GM12891 (cell line): Measurements from ENCODE around the gene DAB2IP.
"Not testable (repeated sequence)": the region's sequence is repeated elsewhere in the genome, so short reads cannot be mapped to it uniquely, and the experiment has no call there.

Experiments
- DNase-seq: peaks from one replicate; pipeline ENCODE4 v3.0.0; 2011; ENCODE audit warnings: low spot score; ENCODE audit not compliant: insufficient read length
- FAIRE-seq: peaks from 2 replicates; lab custom pipeline; 2011; peaks lifted over from hg19 to GRCh38; lab: Jason Lieb, UNC
- PAX5 ChIP-seq: IDR thresholded peaks from 2 replicates; pipeline ENCODE4 v1.6.1; 2011; ENCODE audit warnings: low read length, moderate library complexity, mild to moderate bottlenecking; ENCODE audit not compliant: insufficient read depth, severe bottlenecking
- POLR2A ChIP-seq: IDR thresholded peaks from 2 replicates; pipeline ENCODE4 v1.6.1; 2011; ENCODE audit warnings: low read depth, low read length, control low read depth
- POLR2AphosphoS5 ChIP-seq: IDR thresholded peaks from 2 replicates; pipeline ENCODE4 v1.6.1; 2011; ENCODE audit warnings: low read depth, low read length, control low read depth
- POU2F2 ChIP-seq: IDR thresholded peaks from 2 replicates; pipeline ENCODE4 v1.6.1; 2011; ENCODE audit warnings: low read depth, mild to moderate bottlenecking, control low read depth, low read length, moderate library complexity
- SPI1 ChIP-seq: IDR thresholded peaks from 2 replicates; pipeline ENCODE4 v1.6.1; 2011; ENCODE audit warnings: low read depth, low read length, control low read depth
- TAF1 ChIP-seq: IDR thresholded peaks from 2 replicates; pipeline ENCODE4 v1.6.1; 2011; ENCODE audit warnings: low read depth, low read length, control low read depth

Gene DAB2IP

DNA sequence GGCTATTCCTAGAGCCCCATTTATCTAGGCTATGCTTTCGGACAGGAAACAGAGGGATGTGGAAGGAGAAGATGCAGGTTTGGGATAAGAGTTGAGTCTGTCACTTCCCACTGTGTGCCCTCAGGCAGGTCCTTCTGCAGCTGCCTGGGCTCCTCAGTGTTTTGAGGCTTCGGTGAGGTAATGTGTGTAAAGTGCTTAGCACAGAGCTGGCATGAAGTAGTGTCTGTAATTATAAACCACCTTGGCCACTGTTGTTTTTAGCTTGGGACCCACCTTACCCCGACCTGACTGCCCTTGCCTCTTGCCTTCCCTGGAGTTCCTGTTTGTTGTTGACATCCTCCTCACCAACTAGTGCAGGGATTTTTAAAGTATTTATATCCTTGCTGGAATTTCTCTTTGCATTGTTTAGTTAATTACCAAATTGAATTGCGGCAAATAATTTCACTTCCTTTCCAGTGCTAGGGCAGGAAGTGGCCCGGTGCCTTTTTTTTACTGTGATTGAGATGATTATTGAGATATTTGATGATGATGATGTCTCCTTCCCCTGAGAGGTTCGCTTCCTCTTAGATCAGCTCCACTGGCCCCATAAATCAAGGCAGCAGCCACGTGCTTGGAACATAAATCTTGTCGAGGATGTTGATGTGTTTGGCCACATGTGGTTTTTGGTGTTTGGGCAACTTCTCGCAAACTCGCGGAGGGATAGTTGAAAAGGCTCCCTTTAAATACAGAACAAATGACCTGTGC is 38.3 kb upstream of the DAB2IP start:
- FAIRE-seq = no peak
- TF ChIP-seq PAX5 (no peak), POLR2AphosphoS5 (no peak)
- no peak for DNase-seq

DNA sequence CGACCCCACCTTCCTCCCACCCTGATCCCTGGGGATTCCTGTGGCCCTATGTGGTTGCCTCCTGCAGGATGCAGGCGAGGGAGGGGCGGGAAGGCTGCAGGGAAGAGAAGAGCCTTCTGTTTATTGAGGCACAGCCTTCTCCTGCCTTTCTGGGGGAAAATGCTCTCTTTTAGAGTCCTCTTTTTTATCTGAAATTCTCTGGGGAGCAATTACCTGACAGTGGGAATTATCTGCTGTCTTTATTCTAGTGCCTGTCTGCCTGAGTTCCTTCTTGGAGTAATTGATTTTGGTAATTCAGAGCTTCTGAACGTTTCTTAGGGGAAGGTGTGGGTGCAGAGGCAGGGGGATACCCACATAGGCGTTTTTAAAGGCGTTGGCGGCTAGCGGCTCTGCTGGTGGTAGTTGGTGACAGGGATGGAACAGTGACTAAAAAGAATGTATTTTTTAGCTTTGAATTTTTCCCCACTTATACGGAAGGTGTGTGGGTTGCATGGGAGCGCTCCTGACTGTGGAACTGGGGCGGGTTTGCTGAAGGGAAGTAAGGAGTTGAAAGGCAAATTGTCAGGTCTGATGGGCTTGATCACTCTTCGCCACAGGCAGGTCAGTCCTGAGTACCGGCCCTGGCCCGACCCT is 35.2 kb upstream of the DAB2IP start:
- FAIRE-seq = no peak
- no peak for TF ChIP-seq POU2F2
- no peak for TF ChIP-seq TAF1
- no peak for TF ChIP-seq POLR2AphosphoS5
- no peak for TF ChIP-seq SPI1
- no peak for TF ChIP-seq PAX5
- TF ChIP-seq POLR2A = no peak
- no peak for DNase-seq

- DNase-seq = no peak
- TF ChIP-seq SPI1 (no peak), TAF1 (no peak), PAX5 (no peak), POLR2A (no peak), POU2F2 (no peak), POLR2AphosphoS5 (no peak)
- FAIRE-seq = no peak
These were observed 32.9 kb upstream of the DAB2IP start for GRCh38 chr9:121618504-121618903.

DNA sequence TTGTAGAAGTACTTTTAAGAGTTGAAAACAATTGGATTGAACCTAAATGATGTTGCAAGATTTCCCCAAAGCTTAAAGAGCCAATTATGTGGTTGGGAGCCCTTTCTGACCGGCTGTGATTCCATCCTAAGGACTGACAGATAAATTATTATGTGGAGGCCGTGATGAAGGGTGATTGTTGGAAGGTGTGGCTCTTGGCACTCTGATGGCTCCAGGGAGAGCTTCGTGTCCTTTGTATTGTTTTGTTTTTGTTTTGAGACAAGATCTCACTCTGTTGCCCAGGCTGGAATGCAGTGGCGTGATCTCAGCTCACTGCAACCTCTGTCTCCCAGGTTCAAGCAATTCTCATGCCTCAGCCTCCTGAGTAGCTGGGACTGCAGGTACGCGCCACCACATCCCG is 32.5 kb upstream of the DAB2IP start:
- FAIRE-seq, DNase-seq: not testable (repeated sequence)

DNA sequence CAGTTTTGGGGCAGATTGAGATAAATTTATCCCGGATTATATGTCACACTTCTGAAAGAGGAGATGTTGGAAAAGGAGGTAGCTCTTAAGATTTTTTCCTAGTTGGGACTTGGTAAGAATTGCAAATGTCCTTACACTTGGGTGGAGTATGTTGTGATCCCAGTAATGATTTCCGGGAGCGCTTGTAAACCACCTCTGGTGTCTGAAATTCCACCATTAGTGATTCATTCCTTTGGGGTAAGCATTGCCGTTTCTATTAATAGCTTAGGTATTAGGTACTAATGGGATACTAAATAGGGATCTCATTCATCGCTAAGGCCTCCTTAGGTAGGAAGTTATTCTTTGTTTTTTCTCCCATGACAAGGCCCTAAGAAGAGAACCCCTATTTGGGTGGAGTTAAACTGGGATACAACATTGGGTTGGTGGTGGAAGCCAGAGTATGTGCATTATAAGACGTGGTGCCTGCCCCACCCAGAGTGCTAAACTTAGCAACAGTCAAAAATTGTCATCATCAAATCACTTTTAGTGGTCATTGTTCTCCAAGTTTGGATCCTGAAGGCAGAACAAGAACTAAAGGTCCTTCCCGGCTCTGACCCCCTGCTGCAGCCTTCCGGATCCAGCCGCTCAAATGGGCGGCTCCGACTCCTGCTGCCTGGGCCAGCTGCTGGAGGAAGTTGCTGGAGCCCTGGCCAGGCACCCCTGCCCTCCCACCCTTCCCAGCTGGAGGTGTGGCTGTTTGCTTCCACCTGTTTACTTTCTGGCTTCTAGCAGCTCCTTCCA is 31.7 kb upstream of the DAB2IP start:
- FAIRE-seq (no peak), DNase-seq (no peak)
- no peak for TF ChIP-seq POU2F2
- no peak for TF ChIP-seq SPI1
- TF ChIP-seq POLR2A = no peak
- TF ChIP-seq TAF1 = no peak
- no peak for TF ChIP-seq POLR2AphosphoS5
- no peak for TF ChIP-seq PAX5

GRCh38 chr9:121620325-121620673 is 31.1 kb upstream of the DAB2IP start:
- FAIRE-seq (no peak), DNase-seq (no peak)
- no peak for TF ChIP-seq SPI1
- no peak for TF ChIP-seq POLR2AphosphoS5
- no peak for TF ChIP-seq TAF1
- TF ChIP-seq PAX5 = no peak
- TF ChIP-seq POU2F2 = no peak
- TF ChIP-seq POLR2A = no peak

DNA sequence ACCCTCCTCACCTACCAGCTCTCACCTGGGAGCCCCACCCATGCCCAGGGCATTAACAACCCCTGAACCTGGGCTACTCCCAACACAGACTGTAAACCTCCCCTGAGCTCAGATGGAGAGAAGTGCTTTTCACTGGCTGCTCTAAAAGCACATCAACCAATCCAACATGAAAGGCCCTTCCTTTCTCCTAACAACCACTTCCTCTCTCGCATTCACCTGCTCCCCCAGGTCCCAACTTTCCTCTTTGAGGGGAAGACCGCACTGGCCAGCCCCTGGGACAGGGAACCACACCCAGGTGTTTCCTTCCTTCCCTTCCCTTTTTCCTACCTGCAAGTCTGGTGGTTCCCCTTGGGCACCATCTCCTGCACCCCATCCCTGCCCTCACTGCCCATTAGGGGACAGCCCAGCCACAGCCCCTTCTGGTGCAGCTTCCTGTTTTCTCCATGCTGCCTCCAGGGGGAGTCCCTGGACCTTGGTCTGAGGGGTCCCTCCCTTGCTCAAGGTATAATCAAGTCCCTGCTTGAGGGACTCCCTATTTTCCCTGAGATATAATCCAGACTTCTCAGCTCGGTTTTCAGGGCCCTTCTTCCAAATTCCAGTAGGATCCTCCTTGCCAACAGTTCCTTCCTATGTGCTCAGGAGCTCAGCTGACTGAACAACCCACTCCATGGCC is 30.5 kb upstream of the DAB2IP start:
- TF ChIP-seq POU2F2 (no peak), SPI1 (no peak), PAX5 (no peak), TAF1 (no peak), POLR2A (no peak), POLR2AphosphoS5 (no peak)
- FAIRE-seq = no peak
- DNase-seq = peak; percentile 57

- TF ChIP-seq POLR2A (no peak), POLR2AphosphoS5 (no peak), POU2F2 (no peak), TAF1 (no peak), SPI1 (no peak), PAX5 (no peak)
- DNase-seq = no peak
- FAIRE-seq = no peak
These were observed 28.8 kb upstream of the DAB2IP start for GRCh38 chr9:121622387-121623203.

GRCh38 chr9:121623430-121623829 is 28.0 kb upstream of the DAB2IP start:
- DNase-seq, FAIRE-seq: not testable (repeated sequence)
